SJCRH30 (cell line): Measurements from ENCODE around the gene HPD. TPM values are rescaled to one million over a fixed set of nuclear protein-coding genes. Genes with fewer than 3 reads are reported as not detected.

Experiments used
- DNase-seq, 2 experiments: peaks; one replicate each; pipeline ENCODE4 v3.0.0-alpha.2; 2015 to 2020
- H3K27ac ChIP-seq: fragments of 250-450 bp; sonication (Bioruptor Pico); 2 replicates; pipeline ENCODE4 v1.5.1; 2020; ENCODE audit warnings: mild to moderate bottlenecking, moderate library complexity
- H3K27me3 ChIP-seq: fragments of 250-450 bp; sonication (Bioruptor Pico); 2 replicates; pipeline ENCODE4 v1.5.1; 2020; ENCODE audit warnings: mild to moderate bottlenecking, moderate library complexity
- H3K36me3 ChIP-seq: fragments of 250-450 bp; sonication (Bioruptor Pico); 2 replicates; pipeline ENCODE4 v1.5.1; 2020; ENCODE audit warnings: mild to moderate bottlenecking, moderate library complexity
- H3K4me1 ChIP-seq: fragments of 250-450 bp; sonication (Bioruptor Pico); 2 replicates; pipeline ENCODE4 v1.5.1; 2020; ENCODE audit warnings: mild to moderate bottlenecking, moderate library complexity
- H3K4me3 ChIP-seq: fragments of 250-450 bp; sonication (Bioruptor Pico); 2 replicates; pipeline ENCODE4 v1.5.1; 2020; ENCODE audit warnings: mild to moderate bottlenecking, moderate library complexity
- H3K9me3 ChIP-seq: fragments of 250-450 bp; sonication (Bioruptor Pico); replicated peaks from 2 replicates; pipeline ENCODE4 v1.5.1; 2020; ENCODE audit warnings: mild to moderate bottlenecking, moderate library complexity
- total RNA-seq: library from RNA; depleted of rRNA; stranded (reverse); fragments of >200 nt; shearing (Covaris generic); gene quantifications from 2 replicates; pipeline ENCODE4 v1.2.3, GENCODE V29; 2014

HPD gene
- total RNA-seq, 1 experiment from 2014 or later: not detected

- Histone ChIP-seq H3K27ac (no peak overlapping the region), H3K36me3 (peaks cover 19% of the 10 kb centered on the region), H3K4me1 (no peaks in the 10 kb centered on the region), H3K9me3 (no peaks in the 10 kb centered on the region), H3K27me3 (no peaks in the 10 kb centered on the region), H3K4me3 (no peak overlapping the region)
- no peak for DNase-seq
Observed at GRCh38 chr12:121827351-121828099, 31.1 kb downstream of the HPD start.

- Histone ChIP-seq H3K36me3 (peaks cover 24% of the 10 kb centered on the region), H3K27ac (no peak overlapping the region), H3K4me3 (no peak overlapping the region), H3K4me1 (no peaks in the 10 kb centered on the region), H3K27me3 (no peaks in the 10 kb centered on the region), H3K9me3 (no peaks in the 10 kb centered on the region)
- no peak for DNase-seq
Observed at GRCh38 chr12:121826318-121827150, 32.1 kb downstream of the HPD start.

- Histone ChIP-seq H3K27me3 (no peaks in the 10 kb centered on the region), H3K27ac (no peak overlapping the region), H3K36me3 (peaks cover 27% of the 10 kb centered on the region), H3K9me3 (no peaks in the 10 kb centered on the region), H3K4me1 (no peaks in the 10 kb centered on the region), H3K4me3 (no peak overlapping the region)
- DNase-seq: no peak
Observed at GRCh38 chr12:121825041-121825523, 33.6 kb downstream of the HPD start.

GRCh38 chr12:121823727-121824115, 34.9 kb downstream of the HPD start:
- Histone ChIP-seq H3K9me3 (no peaks in the 10 kb centered on the region), H3K27ac (no peak overlapping the region), H3K27me3 (no peaks in the 10 kb centered on the region), H3K4me1 (no peaks in the 10 kb centered on the region), H3K4me3 (no peak overlapping the region), H3K36me3 (peaks cover 32% of the 10 kb centered on the region)
- DNase-seq: no peak

- Histone ChIP-seq H3K9me3 (no peaks in the 10 kb centered on the region), H3K27ac (no peak overlapping the region), H3K27me3 (no peaks in the 10 kb centered on the region), H3K4me3 (no peak overlapping the region), H3K4me1 (no peaks in the 10 kb centered on the region), H3K36me3 (peaks cover 35% of the 10 kb centered on the region)
- no peak for DNase-seq
Observed at GRCh38 chr12:121823101-121823726, 35.4 kb downstream of the HPD start.

GRCh38 chr12:121822393-121823100, 36.1 kb downstream of the HPD start:
- no peak for DNase-seq
- H3K4me1 ChIP-seq: no peaks in the 10 kb centered on the region
- H3K27me3 ChIP-seq: no peaks in the 10 kb centered on the region
- no peak overlapping the region for H3K27ac ChIP-seq
- peaks cover 39% of the 10 kb centered on the region for H3K36me3 ChIP-seq
- H3K4me3 ChIP-seq: no peak overlapping the region
- H3K9me3 ChIP-seq: no peaks in the 10 kb centered on the region

DNA sequence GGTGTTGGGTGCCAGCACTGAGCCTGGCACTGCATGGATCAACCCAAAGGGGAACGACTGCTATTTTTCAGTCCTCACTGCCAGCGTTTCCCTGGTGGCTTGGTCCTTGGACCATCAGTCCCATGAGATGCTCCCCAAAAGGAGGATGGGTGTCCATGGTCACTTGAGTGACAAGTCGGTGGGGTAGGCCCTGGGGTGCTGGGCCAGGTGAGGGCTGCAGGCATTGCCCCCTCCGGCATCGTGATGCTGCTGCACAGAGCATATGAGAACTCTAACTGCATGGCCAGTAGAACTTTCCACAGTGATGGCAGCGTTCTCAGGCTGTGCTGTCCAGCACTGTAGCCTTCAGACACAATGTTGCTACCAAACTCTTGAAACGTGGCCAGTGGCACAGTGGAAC, 38.6 kb downstream of the HPD start:
- H3K36me3 ChIP-seq: peaks cover 42% of the 10 kb centered on the region

DNA sequence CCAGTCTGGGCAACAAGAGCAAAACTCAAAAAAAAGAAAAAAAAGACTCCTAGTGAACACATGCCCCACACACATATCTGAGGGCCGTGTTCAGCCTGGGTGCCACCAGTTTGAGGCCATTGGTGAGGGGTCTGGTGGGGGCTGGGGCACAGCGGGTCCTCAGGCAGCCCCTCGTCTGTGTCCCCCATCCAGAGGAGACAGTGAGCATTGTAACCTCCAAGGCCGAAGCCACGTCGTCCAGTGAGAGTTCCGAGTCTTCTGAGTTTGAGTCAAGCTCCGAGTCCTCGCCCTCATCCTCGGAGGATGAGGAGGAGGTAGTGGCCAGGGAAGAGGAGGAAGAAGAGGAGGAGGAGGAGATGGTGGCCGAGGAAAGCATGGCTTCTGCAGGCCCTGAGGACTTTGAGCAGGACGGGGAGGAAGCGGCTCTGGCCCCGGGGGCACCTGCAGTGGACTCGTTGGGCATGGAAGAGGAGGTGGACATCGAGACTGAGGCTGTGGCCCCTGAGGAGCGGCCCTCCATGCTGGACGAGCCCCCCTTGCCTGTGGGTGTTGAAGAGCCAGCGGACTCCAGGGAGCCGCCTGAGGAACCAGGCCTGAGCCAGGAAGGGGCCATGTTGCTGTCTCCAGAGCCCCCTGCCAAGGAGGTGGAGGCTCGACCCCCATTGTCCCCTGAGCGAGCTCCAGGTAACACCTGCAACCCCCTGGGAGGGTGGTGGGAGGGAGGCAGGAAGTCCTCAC, 39.3 kb downstream of the HPD start:
- no peak for DNase-seq
- Histone ChIP-seq H3K4me1 (no peaks in the 10 kb centered on the region), H3K27me3 (no peaks in the 10 kb centered on the region), H3K36me3 (peaks cover 42% of the 10 kb centered on the region), H3K4me3 (no peak overlapping the region), H3K27ac (no peak overlapping the region), H3K9me3 (no peaks in the 10 kb centered on the region)

More for the DNA sequence above, 38.6 kb downstream of the HPD start:
- Histone ChIP-seq H3K27ac (no peak overlapping the region), H3K27me3 (no peaks in the 10 kb centered on the region), H3K9me3 (no peaks in the 10 kb centered on the region), H3K4me1 (no peaks in the 10 kb centered on the region), H3K4me3 (no peak overlapping the region)
- DNase-seq: no peak

DNA sequence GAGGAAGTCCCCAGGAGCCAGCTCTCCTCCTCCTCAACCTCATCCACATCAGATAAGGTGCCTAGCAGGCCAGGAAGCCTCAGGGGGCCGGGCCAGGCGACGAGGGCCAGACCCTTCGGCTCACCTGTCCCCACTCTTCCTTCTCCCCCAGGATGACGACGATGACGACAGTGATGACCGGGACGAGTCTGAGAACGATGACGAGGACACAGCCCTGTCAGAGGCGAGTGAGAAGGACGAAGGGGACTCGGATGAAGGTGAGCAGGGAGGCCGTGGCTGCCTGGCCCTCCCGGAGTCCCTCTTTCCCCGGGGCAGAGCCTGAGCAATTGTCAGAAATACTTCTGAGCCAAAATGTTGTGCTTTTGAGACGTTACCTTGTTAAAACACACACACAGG, 41.0 kb downstream of the HPD start:
- no peaks in the 10 kb centered on the region for H3K9me3 ChIP-seq
- DNase-seq: no peak
- H3K36me3 ChIP-seq: peaks cover 44% of the 10 kb centered on the region
- H3K27ac ChIP-seq: no peak overlapping the region
- no peak overlapping the region for H3K4me3 ChIP-seq
- no peaks in the 10 kb centered on the region for H3K4me1 ChIP-seq
- H3K27me3 ChIP-seq: no peaks in the 10 kb centered on the region

- DNase-seq: no peak
- Histone ChIP-seq H3K36me3 (peaks cover 39% of the 10 kb centered on the region), H3K9me3 (no peaks in the 10 kb centered on the region), H3K4me1 (no peaks in the 10 kb centered on the region), H3K27me3 (no peaks in the 10 kb centered on the region), H3K27ac (no peak overlapping the region), H3K4me3 (no peak overlapping the region)
Observed at GRCh38 chr12:121816925-121817647, 41.6 kb downstream of the HPD start.

GRCh38 chr12:121815263-121815662, 43.4 kb downstream of the HPD start:
- H3K36me3 ChIP-seq: peaks cover 42% of the 10 kb centered on the region
- no peaks in the 10 kb centered on the region for H3K9me3 ChIP-seq
- peaks cover 3% of the 10 kb centered on the region; the same call in 1 of the 2 replicates for H3K4me1 ChIP-seq
- no peaks in the 10 kb centered on the region for H3K27me3 ChIP-seq
- H3K4me3 ChIP-seq: no peak overlapping the region
- H3K27ac ChIP-seq: no peak overlapping the region
- no peak for DNase-seq

GRCh38 chr12:121814429-121815119, 44.1 kb downstream of the HPD start:
- Histone ChIP-seq H3K27ac (no peak overlapping the region), H3K4me3 (no peak overlapping the region), H3K27me3 (no peaks in the 10 kb centered on the region), H3K4me1 (peaks cover 3% of the 10 kb centered on the region; the same call in 1 of the 2 replicates), H3K36me3 (peaks cover 36% of the 10 kb centered on the region), H3K9me3 (no peaks in the 10 kb centered on the region)
- DNase-seq: no peak

DNA sequence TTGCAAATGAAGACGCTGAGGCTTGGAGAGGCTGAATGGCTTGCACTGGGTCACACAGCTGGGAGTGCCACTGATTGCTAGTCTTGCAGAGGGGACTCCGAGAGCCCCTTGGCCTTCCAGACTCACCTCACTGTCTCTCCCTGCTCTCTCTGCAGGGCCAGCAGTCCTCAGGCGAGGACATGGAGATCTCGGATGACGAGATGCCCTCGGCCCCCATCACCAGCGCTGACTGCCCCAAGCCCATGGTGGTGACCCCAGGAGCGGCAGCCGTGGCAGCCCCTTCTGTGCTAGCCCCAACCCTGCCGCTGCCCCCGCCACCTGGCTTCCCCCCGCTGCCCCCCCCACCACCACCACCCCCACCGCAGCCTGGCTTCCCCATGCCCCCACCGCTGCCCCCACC, 44.7 kb downstream of the HPD start:
- H3K9me3 ChIP-seq: no peaks in the 10 kb centered on the region
- H3K27me3 ChIP-seq: no peaks in the 10 kb centered on the region
- H3K36me3 ChIP-seq: peaks cover 38% of the 10 kb centered on the region
- H3K4me3 ChIP-seq: no peak overlapping the region
- no peak for DNase-seq
- no peak overlapping the region for H3K27ac ChIP-seq
- peaks cover 3% of the 10 kb centered on the region; the same call in 1 of the 2 replicates for H3K4me1 ChIP-seq
